Measurements from ENCODE around the gene ABRAXAS1.

DNA sequence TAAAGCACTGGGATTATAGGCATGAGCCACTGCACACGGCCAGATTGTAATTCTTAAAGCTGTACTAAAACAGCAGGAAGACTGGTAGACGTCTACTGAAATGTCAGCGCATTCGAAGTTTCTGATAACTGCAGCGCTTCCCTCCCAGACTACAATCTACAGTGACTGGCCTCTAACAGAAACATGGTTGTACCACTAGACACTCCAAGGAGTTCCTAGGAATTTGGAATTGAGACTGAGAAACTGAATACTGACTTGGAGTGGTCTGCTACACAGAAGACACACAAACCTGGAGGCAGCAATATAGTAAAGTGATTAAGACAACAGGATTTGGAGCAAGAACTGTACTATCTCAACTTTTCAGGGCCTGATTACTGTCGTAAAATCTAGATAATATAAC, 30.2 kb downstream of the ABRAXAS1 start:
- TF ChIP-seq, protein P1, sequence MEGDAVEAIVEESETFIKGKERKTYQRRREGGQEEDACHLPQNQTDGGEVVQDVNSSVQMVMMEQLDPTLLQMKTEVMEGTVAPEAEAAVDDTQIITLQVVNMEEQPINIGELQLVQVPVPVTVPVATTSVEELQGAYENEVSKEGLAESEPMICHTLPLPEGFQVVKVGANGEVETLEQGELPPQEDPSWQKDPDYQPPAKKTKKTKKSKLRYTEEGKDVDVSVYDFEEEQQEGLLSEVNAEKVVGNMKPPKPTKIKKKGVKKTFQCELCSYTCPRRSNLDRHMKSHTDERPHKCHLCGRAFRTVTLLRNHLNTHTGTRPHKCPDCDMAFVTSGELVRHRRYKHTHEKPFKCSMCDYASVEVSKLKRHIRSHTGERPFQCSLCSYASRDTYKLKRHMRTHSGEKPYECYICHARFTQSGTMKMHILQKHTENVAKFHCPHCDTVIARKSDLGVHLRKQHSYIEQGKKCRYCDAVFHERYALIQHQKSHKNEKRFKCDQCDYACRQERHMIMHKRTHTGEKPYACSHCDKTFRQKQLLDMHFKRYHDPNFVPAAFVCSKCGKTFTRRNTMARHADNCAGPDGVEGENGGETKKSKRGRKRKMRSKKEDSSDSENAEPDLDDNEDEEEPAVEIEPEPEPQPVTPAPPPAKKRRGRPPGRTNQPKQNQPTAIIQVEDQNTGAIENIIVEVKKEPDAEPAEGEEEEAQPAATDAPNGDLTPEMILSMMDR (IDR thresholded peaks at IDR 0.05; ENCODE audit: insufficient read depth, low read length, poor library complexity, severe bottlenecking), result no peak
- no peak for TF ChIP-seq EZH2phosphoT487 (conservative IDR thresholded peaks at IDR 0.05; ENCODE audit: low read length)
